Measurements from ENCODE around the gene CIC.

Gene CIC

DNA sequence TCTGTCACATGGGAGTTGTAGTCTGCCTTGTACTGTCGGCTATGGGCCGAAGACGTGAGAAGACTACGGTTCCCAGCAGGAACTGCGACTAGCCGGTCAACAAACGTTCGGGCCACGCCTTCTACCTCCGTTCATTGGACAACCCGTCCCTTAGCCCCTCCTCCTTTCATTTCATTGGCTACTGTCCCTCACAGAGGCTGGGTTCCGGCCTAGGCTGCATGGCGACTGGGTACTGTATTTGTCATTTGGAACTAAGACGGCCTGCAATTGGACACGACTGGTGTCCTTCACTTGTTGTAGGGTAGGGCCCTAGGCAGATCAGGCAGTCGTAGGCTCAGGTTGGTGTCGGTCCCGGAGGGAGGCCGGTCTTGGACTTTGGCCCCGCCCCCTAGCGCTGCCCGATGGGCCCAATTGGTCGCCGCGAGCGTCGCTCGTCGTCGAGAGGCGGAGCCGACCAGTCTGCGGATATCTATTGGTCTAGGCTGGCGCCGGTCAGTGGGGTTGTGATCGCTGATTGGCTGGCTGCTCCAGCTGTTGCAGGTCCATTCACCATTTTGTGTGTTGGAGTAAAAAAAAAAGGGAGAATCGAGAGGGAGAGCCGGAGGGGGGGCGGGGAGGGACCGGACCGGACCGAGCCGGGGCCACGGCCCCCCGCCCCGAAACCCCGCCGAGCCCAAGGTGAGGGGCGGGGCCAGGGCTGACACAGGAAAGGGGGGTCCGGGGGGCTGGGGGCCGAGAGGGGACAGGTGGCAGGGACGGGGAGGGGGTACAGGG is at the start of gene CIC:
Gene CIC (plus strand): TSS at position 549 of the 774 bp plus-strand sequence. CDS start 2,532 bp downstream, outside the sequence.
- peak; percentile 98 for DNase-seq

- DNase-seq, result peak; percentile 93
These were observed 49.0 kb upstream of the CIC start, which contains the start of gene ZNF526 for GRCh38 chr19:42219812-42220750. TSS of gene ZNF526 (plus strand) at chr19:42220312. CDS start at chr19:42224404, 4,092 bp downstream.

GRCh38 chr19:42220751-42221097 is 48.3 kb upstream of the CIC start:
- DNase-seq, result no peak

GRCh38 chr19:42224940-42225717 is 43.9 kb upstream of the CIC start:
- DNase-seq, result no peak

- no peak for DNase-seq
These were observed 43.2 kb upstream of the CIC start for GRCh38 chr19:42225718-42226292.

GRCh38 chr19:42226886-42227285 is 42.2 kb upstream of the CIC start:
- DNase-seq, result no peak

DNA sequence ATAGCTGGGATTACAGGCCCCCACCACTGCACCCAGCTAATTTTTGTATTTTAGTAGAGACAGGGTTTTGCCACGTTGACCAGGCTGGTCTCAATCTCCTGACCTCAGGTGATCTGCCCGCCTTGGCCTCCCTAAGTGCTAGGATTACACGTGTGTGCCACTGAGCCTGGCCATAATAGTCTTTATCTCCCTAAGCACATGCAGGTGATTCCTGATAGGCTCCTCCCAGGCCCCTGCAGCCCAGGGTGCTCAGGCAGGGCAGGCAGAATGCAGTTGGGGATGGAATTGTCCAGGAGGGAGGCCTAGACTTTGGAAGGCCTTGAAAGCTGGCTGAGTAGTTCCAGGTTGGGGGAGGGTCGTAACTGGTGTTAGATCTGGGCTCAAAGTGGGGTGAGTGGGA is 40.4 kb upstream of the CIC start:
- DNase-seq, result no peak

DNA sequence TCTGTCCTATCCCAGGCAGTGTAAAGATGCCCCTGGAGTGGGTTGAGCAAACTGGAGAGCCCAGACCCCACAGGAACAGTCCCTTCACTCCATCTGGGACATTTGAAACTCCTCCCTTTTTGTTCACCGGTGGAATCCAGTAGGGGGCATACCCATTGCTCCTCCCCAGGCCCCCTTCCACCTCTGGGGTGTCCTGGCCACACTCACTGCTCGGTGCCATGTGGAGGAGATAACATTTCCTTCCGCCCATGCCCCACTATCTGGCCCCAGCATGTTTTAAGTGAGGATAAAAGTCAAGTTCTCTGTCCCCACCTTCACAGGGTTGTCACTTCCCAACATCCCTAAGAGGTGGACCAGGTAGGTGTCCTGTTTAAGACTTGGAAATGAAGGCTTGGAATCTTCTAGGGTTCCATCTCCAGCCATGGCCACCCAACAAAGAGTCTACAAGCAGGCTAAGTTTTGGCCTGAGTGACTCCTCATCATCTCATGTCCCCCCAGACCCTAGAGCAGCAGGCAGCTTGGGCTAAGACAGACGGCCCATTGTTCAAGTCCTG is 39.7 kb upstream of the CIC start:
- no peak for DNase-seq

DNA sequence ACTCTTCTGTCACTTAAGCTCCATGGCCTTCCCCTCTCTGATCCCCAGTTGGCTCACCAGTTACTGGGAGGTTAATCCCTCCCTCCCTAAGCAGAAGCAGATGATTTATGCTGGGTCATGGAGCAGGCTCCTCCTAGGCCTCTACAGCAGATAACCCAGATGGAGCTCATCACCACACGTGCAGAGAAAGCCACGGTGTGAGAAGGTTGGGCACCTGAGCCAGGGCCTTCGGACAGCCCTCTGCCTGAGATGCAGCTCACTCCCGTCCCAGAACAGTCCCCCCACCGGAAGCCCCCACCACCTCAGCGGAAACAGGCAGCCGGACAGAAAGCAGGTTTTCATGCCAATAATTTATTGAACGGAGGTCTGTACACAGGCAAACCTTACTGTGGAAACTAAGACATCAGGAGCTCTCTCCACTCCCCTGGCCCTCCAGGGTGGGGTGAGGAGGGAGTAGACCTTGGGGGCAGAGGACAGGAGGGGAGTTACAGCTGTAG is 39.1 kb upstream of the CIC start:
- no peak for DNase-seq

DNA sequence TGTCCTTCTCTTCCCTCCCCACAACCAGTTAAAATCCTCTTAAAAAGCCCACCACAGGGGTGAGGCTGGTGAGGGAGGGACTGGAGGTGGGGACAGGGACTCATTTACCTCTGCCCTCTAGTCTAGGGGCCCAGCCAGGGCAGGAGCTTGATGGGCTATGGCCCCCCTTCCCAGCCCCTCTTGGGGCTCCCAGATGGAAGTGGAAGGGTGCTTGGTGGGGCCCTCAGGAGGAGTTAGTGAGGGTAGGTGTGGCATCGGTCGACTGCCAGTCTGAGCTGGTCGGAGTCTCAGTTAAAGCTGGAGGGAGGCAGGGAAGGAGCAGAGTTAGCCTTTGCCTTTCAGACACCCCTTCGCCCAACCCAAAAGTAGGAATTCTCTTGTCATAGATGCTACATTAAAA is 38.5 kb upstream of the CIC start:
- no peak for DNase-seq

GRCh38 chr19:42232435-42232834 is 36.6 kb upstream of the CIC start:
- no peak for DNase-seq

DNA sequence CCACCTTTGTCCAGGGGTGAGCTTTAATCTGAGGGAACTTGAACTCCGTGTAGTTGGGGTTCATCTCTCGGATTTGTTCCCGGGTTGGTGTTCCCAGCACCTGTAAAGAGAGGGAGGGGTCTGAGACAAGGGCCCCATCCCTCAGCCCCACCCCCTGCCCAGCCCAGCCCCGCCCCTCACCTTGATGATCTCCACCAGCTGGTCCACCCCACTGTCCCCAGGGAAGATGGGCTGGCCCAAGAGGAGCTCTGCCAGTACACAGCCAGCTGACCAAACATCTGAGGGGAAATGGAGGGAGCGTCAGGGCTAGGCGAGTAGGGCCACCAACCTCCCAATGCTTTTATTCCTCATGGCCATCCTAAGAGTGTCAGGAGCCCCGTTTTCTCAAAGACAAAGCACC is 35.9 kb upstream of the CIC start:
- DNase-seq, result no peak

- no peak for DNase-seq
These were observed 35.3 kb upstream of the CIC start for GRCh38 chr19:42233678-42234292.

GRCh38 chr19:42234364-42234763 is 34.7 kb upstream of the CIC start:
- DNase-seq, result no peak

- no peak for DNase-seq
These were observed 33.9 kb upstream of the CIC start for GRCh38 chr19:42235181-42235580.

GRCh38 chr19:42239544-42240220 is 29.4 kb upstream of the CIC start:
- DNase-seq, result no peak

DNA sequence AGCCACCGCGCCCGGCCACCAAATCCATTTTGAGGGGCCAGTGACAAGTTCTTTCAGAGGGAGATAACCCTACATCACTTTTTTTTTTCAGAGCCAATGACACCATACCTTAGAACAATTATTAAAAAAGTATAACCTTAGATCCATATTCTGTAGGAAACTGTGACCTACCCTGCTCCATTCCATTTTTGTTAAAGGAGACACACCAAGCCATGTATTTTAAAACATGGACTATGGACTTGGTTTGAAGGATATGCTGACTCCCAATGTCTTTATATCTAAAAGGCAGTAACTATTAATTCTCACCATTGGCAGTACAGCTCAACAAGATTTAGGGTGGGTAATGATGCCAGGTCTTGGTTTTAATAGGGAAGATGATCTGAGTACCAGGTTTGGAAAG is 27.8 kb upstream of the CIC start:
- DNase-seq, result no peak

- no peak for DNase-seq
These were observed 27.0 kb upstream of the CIC start for GRCh38 chr19:42242069-42242511.

DNA sequence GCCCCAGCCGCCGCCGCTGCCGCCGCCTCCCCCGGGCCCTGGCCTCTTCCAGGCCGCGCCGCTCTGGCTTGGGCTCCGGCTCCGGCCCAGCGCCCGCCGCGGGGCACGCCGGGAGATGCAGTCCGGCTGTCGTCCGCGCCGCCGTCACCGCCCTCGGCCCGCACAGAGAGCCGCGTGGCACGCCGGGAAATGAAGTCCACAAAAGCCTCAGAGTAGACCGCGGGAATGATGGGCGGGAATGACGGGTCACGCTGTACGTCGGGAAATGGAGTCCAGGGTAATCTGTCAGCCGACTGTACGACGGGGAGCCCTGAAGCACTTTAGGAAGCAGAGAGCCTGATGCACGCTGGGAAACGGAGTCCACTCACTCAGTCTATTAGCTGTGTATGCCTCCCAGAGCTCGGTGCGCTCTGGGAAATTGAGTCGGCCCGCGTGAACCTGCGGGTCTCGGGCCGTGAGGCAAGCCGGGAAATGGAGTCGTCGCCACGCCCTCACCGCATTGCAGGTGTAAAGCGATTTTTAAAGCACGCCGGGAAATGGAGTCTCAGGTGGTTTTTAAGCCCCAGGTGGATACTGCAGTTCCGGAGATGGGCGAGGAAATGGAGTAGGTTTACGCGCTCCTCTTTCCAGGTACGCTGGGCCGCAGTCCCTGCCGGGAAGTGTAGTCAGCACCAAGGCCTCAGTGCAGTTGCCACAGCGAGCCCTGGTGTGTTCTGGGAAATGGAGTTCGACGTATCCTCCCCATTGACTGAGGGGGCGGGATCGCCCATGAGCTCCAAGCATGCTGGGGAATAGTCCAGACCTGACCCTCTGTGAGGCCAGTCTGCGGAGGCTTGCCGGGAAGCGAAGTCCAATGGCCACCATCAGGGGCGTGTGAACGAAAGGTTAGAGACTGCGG is 26.3 kb upstream of the CIC start, which contains the start of gene GSK3A:
Gene GSK3A (minus strand): TSS at position 91 of the 898 bp plus-strand sequence. CDS start 137 bp downstream, outside the sequence.
- peak; percentile 91 for DNase-seq
